Activated CD4-positive, alpha-beta memory T cell treated with anti-CD3 and anti-CD28 coated beads, Interleukin-2, amount 10 ng/mL, durations not matched to agents 7 days and 5 days (primary cell): Measurements from ENCODE around the gene ZNF236. TPM values are rescaled to one million over a fixed set of nuclear protein-coding genes. Genes with fewer than 3 reads are reported as not detected.

Source experiments
- CTCF ChIA-PET: fragments of 350-600 bp; sonication (Branson Sonifier 250); formaldehyde crosslinking; loops from one replicate; lab custom pipeline; 2021; ENCODE audit warnings: antibody characterized with exemption, inconsistent platforms; lab: Charles Lee
- POLR2A ChIA-PET: fragments of 350-600 bp; sonication (Branson Sonifier 250); formaldehyde crosslinking; loops from one replicate; lab custom pipeline; 2021; ENCODE audit warnings: antibody characterized with exemption; lab: Charles Lee
- DNase-seq: peaks from one replicate; pipeline ENCODE4 v3.0.0-alpha.2; 2020
- H3K27ac Mint-ChIP-seq: one replicate; pipeline ENCODE4 v1.8.0; 2021; ENCODE audit warnings: mild to moderate bottlenecking, mixed read lengths
- H3K27me3 Mint-ChIP-seq: one replicate; pipeline ENCODE4 v1.8.0; 2021; ENCODE audit warnings: mixed read lengths
- H3K36me3 Mint-ChIP-seq: one replicate; pipeline ENCODE4 v1.8.0; 2021; ENCODE audit warnings: low read depth, mixed read lengths
- H3K4me1 Mint-ChIP-seq: one replicate; pipeline ENCODE4 v1.8.0; 2021; ENCODE audit warnings: mixed read lengths
- H3K4me3 Mint-ChIP-seq: one replicate; pipeline ENCODE4 v1.8.0; 2021; ENCODE audit warnings: mild to moderate bottlenecking, mixed read lengths
- H3K9me3 Mint-ChIP-seq: one replicate; pipeline ENCODE4 v1.8.0; 2021; ENCODE audit warnings: mixed read lengths
- total RNA-seq, 2 experiments: library from RNA; stranded (reverse); gene quantifications; one replicate each; pipeline ENCODE4 v1.2.3, GENCODE V29; 2021

ZNF236 gene
- total RNA-seq, 2 experiments from 2014 or later = 17.9 to 20.2 TPM

- ChIA-PET POLR2A (no interaction called here), CTCF (interaction anchor here (0.6 to 1.4 kb wide), 2 partner anchors 11 to 138 kb away, joined by 3 read pairs; no protein-coding TSS in a partner anchor)
- H3K4me3 Mint-ChIP-seq = no peak overlapping the region
These were observed 171.2 kb downstream of the ZNF236 start for GRCh38 chr18:76993573-76993972.

GRCh38 chr18:76994086-76994654 is 171.8 kb downstream of the ZNF236 start:
- DNase-seq = no peak
- peaks cover 3% of the 10 kb centered on the region for H3K4me1 Mint-ChIP-seq
- H3K4me3 Mint-ChIP-seq = no peak overlapping the region
- H3K27ac Mint-ChIP-seq = no peak overlapping the region
- ChIA-PET POLR2A (no interaction called here), CTCF (interaction anchor here (0.6 to 1.5 kb wide), 4 partner anchors 8 to 139 kb away, joined by 3 read pairs; no protein-coding TSS in a partner anchor)
- no peaks in the 10 kb centered on the region for H3K36me3 Mint-ChIP-seq
- H3K27me3 Mint-ChIP-seq = peaks cover 11% of the 10 kb centered on the region
- H3K9me3 Mint-ChIP-seq = no peaks in the 10 kb centered on the region

More at GRCh38 chr18:76993573-76993972, 171.2 kb downstream of the ZNF236 start:
- H3K27me3 Mint-ChIP-seq = peaks cover 11% of the 10 kb centered on the region
- no peaks in the 10 kb centered on the region for H3K36me3 Mint-ChIP-seq
- peaks cover 3% of the 10 kb centered on the region for H3K4me1 Mint-ChIP-seq
- H3K9me3 Mint-ChIP-seq = no peaks in the 10 kb centered on the region
- no peak overlapping the region for H3K27ac Mint-ChIP-seq
- no peak for DNase-seq

- H3K9me3 Mint-ChIP-seq = no peaks in the 10 kb centered on the region
- H3K27ac Mint-ChIP-seq = no peak overlapping the region
- DNase-seq = no peak
- ChIA-PET POLR2A (interaction anchor here (1.4 kb wide), 1 partner anchor 10 kb away, joined by 4 read pairs; no protein-coding TSS in a partner anchor), CTCF (interaction anchor here (0.9 to 2.7 kb wide), 3 partner anchors 58 to 216 kb away, joined by 3 to 12 read pairs (median 6); no protein-coding TSS in a partner anchor)
- peaks cover 11% of the 10 kb centered on the region for H3K27me3 Mint-ChIP-seq
- peaks cover 10% of the 10 kb centered on the region for H3K4me1 Mint-ChIP-seq
- no peak overlapping the region for H3K4me3 Mint-ChIP-seq
- no peaks in the 10 kb centered on the region for H3K36me3 Mint-ChIP-seq
These were observed 173.5 kb downstream of the ZNF236 start for GRCh38 chr18:76995896-76996295.

GRCh38 chr18:76996429-76996828 is 174.1 kb downstream of the ZNF236 start:
- no peaks in the 10 kb centered on the region for H3K9me3 Mint-ChIP-seq
- no peak overlapping the region for H3K27ac Mint-ChIP-seq
- H3K27me3 Mint-ChIP-seq = peaks cover 11% of the 10 kb centered on the region
- no peak for DNase-seq
- no peaks in the 10 kb centered on the region for H3K36me3 Mint-ChIP-seq
- ChIA-PET POLR2A (interaction anchor here (1.4 kb wide), 1 partner anchor 11 kb away, joined by 4 read pairs; no protein-coding TSS in a partner anchor), CTCF (interaction anchor here (0.6 to 2.7 kb wide), 4 partner anchors 58 to 215 kb away, joined by 3 to 12 read pairs (median 4); no protein-coding TSS in a partner anchor)
- H3K4me1 Mint-ChIP-seq = peaks cover 13% of the 10 kb centered on the region
- no peak overlapping the region for H3K4me3 Mint-ChIP-seq

GRCh38 chr18:76997951-76998808 is 175.8 kb downstream of the ZNF236 start:
- H3K36me3 Mint-ChIP-seq = no peaks in the 10 kb centered on the region
- H3K4me1 Mint-ChIP-seq = peaks cover 18% of the 10 kb centered on the region
- ChIA-PET CTCF (interaction anchor here (2.7 to 4.6 kb wide), 3 partner anchors 56 to 213 kb away, joined by 12 to 70 read pairs (median 29); no protein-coding TSS in a partner anchor), POLR2A (interaction anchor here (0.6 to 1.0 kb wide), 2 partner anchors 10 to 123 kb away, joined by 3 read pairs; no protein-coding TSS in a partner anchor)
- DNase-seq = no peak
- peaks cover 11% of the 10 kb centered on the region for H3K27me3 Mint-ChIP-seq
- no peaks in the 10 kb centered on the region for H3K9me3 Mint-ChIP-seq
- H3K4me3 Mint-ChIP-seq = no peak overlapping the region
- H3K27ac Mint-ChIP-seq = no peak overlapping the region

GRCh38 chr18:76999077-76999476 is 176.7 kb downstream of the ZNF236 start:
- H3K36me3 Mint-ChIP-seq = no peaks in the 10 kb centered on the region
- no peak overlapping the region for H3K27ac Mint-ChIP-seq
- CTCF ChIA-PET = interaction anchor here (0.7 to 4.6 kb wide), 11 partner anchors 16 to 615 kb away, joined by 3 to 70 read pairs (median 9); partner anchors contain the start of gene MBP
- H3K9me3 Mint-ChIP-seq = no peaks in the 10 kb centered on the region
- peaks cover 23% of the 10 kb centered on the region for H3K4me1 Mint-ChIP-seq
- no peak overlapping the region for H3K4me3 Mint-ChIP-seq
- POLR2A ChIA-PET = interaction anchor here (0.6 to 1.0 kb wide), 2 partner anchors 9 to 122 kb away, joined by 3 read pairs; no protein-coding TSS in a partner anchor
- no peak for DNase-seq
- peaks cover 9% of the 10 kb centered on the region for H3K27me3 Mint-ChIP-seq

GRCh38 chr18:77000527-77000926 is 178.2 kb downstream of the ZNF236 start:
- H3K27me3 Mint-ChIP-seq = peaks cover 5% of the 10 kb centered on the region
- peak; percentile 60 for DNase-seq
- H3K27ac Mint-ChIP-seq = no peak overlapping the region
- CTCF ChIA-PET = interaction anchor here (0.6 to 4.6 kb wide), 35 partner anchors 8 to 650 kb away, joined by 3 to 70 read pairs (median 5); partner anchors contain the start of gene MBP
- no peaks in the 10 kb centered on the region for H3K9me3 Mint-ChIP-seq
- POLR2A ChIA-PET = interaction anchor here (0.6 to 1.4 kb wide), 8 partner anchors 11 to 218 kb away, joined by 3 to 8 read pairs (median 3); no protein-coding TSS in a partner anchor
- no peaks in the 10 kb centered on the region for H3K36me3 Mint-ChIP-seq
- peaks cover 38% of the 10 kb centered on the region for H3K4me1 Mint-ChIP-seq
- H3K4me3 Mint-ChIP-seq = no peak overlapping the region

- Mint-ChIP-seq H3K4me1 (peaks cover 43% of the 10 kb centered on the region), H3K36me3 (no peaks in the 10 kb centered on the region), H3K27ac (no peak overlapping the region), H3K9me3 (no peaks in the 10 kb centered on the region), H3K27me3 (no peaks in the 10 kb centered on the region), H3K4me3 (no peak overlapping the region)
- CTCF ChIA-PET = interaction anchor here (0.6 to 4.6 kb wide), 32 partner anchors 8 to 650 kb away, joined by 3 to 70 read pairs (median 6); partner anchors contain the start of gene MBP
- DNase-seq = no peak
- POLR2A ChIA-PET = interaction anchor here (1.0 to 1.4 kb wide), 6 partner anchors 11 to 211 kb away, joined by 3 to 8 read pairs (median 3); no protein-coding TSS in a partner anchor
These were observed 178.7 kb downstream of the ZNF236 start for GRCh38 chr18:77001041-77001440.

- DNase-seq = no peak
- no peaks in the 10 kb centered on the region for H3K9me3 Mint-ChIP-seq
- POLR2A ChIA-PET = no interaction called here
- H3K4me1 Mint-ChIP-seq = peaks cover 43% of the 10 kb centered on the region
- H3K36me3 Mint-ChIP-seq = no peaks in the 10 kb centered on the region
- H3K27me3 Mint-ChIP-seq = no peaks in the 10 kb centered on the region
- H3K4me3 Mint-ChIP-seq = no peak overlapping the region
- CTCF ChIA-PET = interaction anchor here (1.3 to 4.6 kb wide), 4 partner anchors 52 to 209 kb away, joined by 5 to 70 read pairs (median 17); no protein-coding TSS in a partner anchor
- H3K27ac Mint-ChIP-seq = no peak overlapping the region
These were observed 179.6 kb downstream of the ZNF236 start for GRCh38 chr18:77001979-77002378.

- POLR2A ChIA-PET = interaction anchor here (1.1 to 1.2 kb wide), 2 partner anchors 50 to 207 kb away, joined by 4 read pairs; no protein-coding TSS in a partner anchor
- H3K36me3 Mint-ChIP-seq = no peaks in the 10 kb centered on the region
- no peak overlapping the region for H3K4me3 Mint-ChIP-seq
- peaks cover 44% of the 10 kb centered on the region for H3K4me1 Mint-ChIP-seq
- no peak for DNase-seq
- H3K9me3 Mint-ChIP-seq = no peaks in the 10 kb centered on the region
- CTCF ChIA-PET = interaction anchor here (1.3 to 4.6 kb wide), 5 partner anchors 19 to 209 kb away, joined by 3 to 70 read pairs (median 5); no protein-coding TSS in a partner anchor
- H3K27me3 Mint-ChIP-seq = no peaks in the 10 kb centered on the region
- H3K27ac Mint-ChIP-seq = no peak overlapping the region
These were observed 180.1 kb downstream of the ZNF236 start for GRCh38 chr18:77002496-77002895.

- peaks cover 44% of the 10 kb centered on the region for H3K4me1 Mint-ChIP-seq
- no peaks in the 10 kb centered on the region for H3K27me3 Mint-ChIP-seq
- no peaks in the 10 kb centered on the region for H3K36me3 Mint-ChIP-seq
- CTCF ChIA-PET = interaction anchor here (1.0 to 2.4 kb wide), 7 partner anchors 20 to 208 kb away, joined by 3 to 9 read pairs (median 5); no protein-coding TSS in a partner anchor
- POLR2A ChIA-PET = interaction anchor here (1.1 to 1.7 kb wide), 3 partner anchors 50 to 207 kb away, joined by 4 to 6 read pairs (median 4); no protein-coding TSS in a partner anchor
- no peaks in the 10 kb centered on the region for H3K9me3 Mint-ChIP-seq
- no peak for DNase-seq
- H3K4me3 Mint-ChIP-seq = no peak overlapping the region
- no peak overlapping the region for H3K27ac Mint-ChIP-seq
These were observed 181.0 kb downstream of the ZNF236 start for GRCh38 chr18:77003316-77003715.
